ENCODE measurements around the gene FILIP1.

- no peak for TF ChIP-seq CREB1 (CRISPR knock-in tag; IDR thresholded peaks at IDR 0.05)
- TF ChIP-seq ATF6 (CRISPR knock-in tag; IDR thresholded peaks at IDR 0.05) = no peak
- TF ChIP-seq CBFB (CRISPR knock-in tag; IDR thresholded peaks at IDR 0.05; ENCODE audit: low read depth) = no peak
- TF ChIP-seq CTCF (IDR thresholded peaks at IDR 0.05) = no peak
Measured at GRCh38 chr6:75494290-75494689, 690 bp upstream of the FILIP1 start.
